ENCODE data around the gene PDSS1. TPM values are rescaled to one million over a fixed set of nuclear protein-coding genes. Genes with fewer than 3 reads are reported as not detected.
A peak's percentile ranks its signal among the peaks of the same experiment; 100 is the strongest.

Gene PDSS1
- total and polyA plus RNA-seq, 3 experiments from 2014 or later, result 3.0 to 34.7 (median 32.0) TPM

GRCh38 chr10:26699631-26700030 is 2.1 kb downstream of the PDSS1 start:
- H3K4me1 ChIP-seq (ENCODE audit: insufficient read depth, low read length), result peaks cover 17% of the 10 kb centered on the region
- H3K27me3 Mint-ChIP-seq, result no peaks in the 10 kb centered on the region
- H3K27me3 ChIP-seq (ENCODE audit: insufficient read depth, low read length, poor library complexity, severe bottlenecking), result no peaks in the 10 kb centered on the region
- no peak overlapping the region for H3K4me3 ChIP-seq (ENCODE audit: low read length)
- CTCF ChIA-PET, result no interaction called here
- H3K27ac Mint-ChIP-seq, result peak overlapping the region in 1 of 8 donors; percentile 29
- H3K9me3 ChIP-seq (ENCODE audit: low read length), result no peaks in the 10 kb centered on the region
- no peak for DNase-seq
- POLR2A ChIA-PET, result no interaction called here
- H3K4me3 Mint-ChIP-seq, result peak overlapping the region in 3 of 7 donors; percentile 23 to 95 (median 50)
- H3K4me1 Mint-ChIP-seq, result peaks cover 24 to 33% (median 25%) of the 10 kb centered on the region in 3 donors
- peaks cover 0 to 2% (median 0%) of the 10 kb centered on the region in 5 donors for H3K9me3 Mint-ChIP-seq
- no peaks in the 10 kb centered on the region for H3K36me3 ChIP-seq (ENCODE audit: insufficient read depth, low read length)
- no peak overlapping the region for H3K27ac ChIP-seq (ENCODE audit: low read depth, low read length)
- peaks cover 0 to 26% (median 7%) of the 10 kb centered on the region in 3 donors for H3K36me3 Mint-ChIP-seq

GRCh38 chr10:26700884-26701630 is 3.6 kb downstream of the PDSS1 start:
- Mint-ChIP-seq H3K4me3 (peak overlapping the region in 1 of 7 donors; percentile 66), H3K27me3 (no peaks in the 10 kb centered on the region), H3K36me3 (peaks cover 3 to 34% (median 12%) of the 10 kb centered on the region in 3 donors), H3K27ac (no peak overlapping the region), H3K4me1 (peaks cover 26 to 37% (median 28%) of the 10 kb centered on the region in 3 donors), H3K9me3 (peaks cover 0 to under 1% (median 0%) of the 10 kb centered on the region in 5 donors)
- CTCF ChIA-PET, result no interaction called here
- H3K36me3 ChIP-seq (ENCODE audit: insufficient read depth, low read length), result no peaks in the 10 kb centered on the region
- H3K27me3 ChIP-seq (ENCODE audit: insufficient read depth, low read length, poor library complexity, severe bottlenecking), result no peaks in the 10 kb centered on the region
- H3K4me1 ChIP-seq (ENCODE audit: insufficient read depth, low read length), result peaks cover 17% of the 10 kb centered on the region
- no peaks in the 10 kb centered on the region for H3K9me3 ChIP-seq (ENCODE audit: low read length)
- no peak overlapping the region for H3K27ac ChIP-seq (ENCODE audit: low read depth, low read length)
- POLR2A ChIA-PET, result no interaction called here
- no peak for DNase-seq
- H3K4me3 ChIP-seq (ENCODE audit: low read length), result no peak overlapping the region

- Histone ChIP-seq H3K27ac (ENCODE audit: low read depth, low read length) (no peak overlapping the region), H3K36me3 (ENCODE audit: insufficient read depth, low read length) (peaks cover under 1% of the 10 kb centered on the region), H3K27me3 (ENCODE audit: insufficient read depth, low read length, poor library complexity, severe bottlenecking) (no peaks in the 10 kb centered on the region), H3K4me3 (ENCODE audit: low read length) (no peak overlapping the region), H3K4me1 (ENCODE audit: insufficient read depth, low read length) (peaks cover 9% of the 10 kb centered on the region), H3K9me3 (ENCODE audit: low read length) (no peaks in the 10 kb centered on the region)
- CTCF ChIA-PET, result interaction anchor here (0.7 kb wide), 1 partner anchor 23 kb away, joined by 4 read pairs; no protein-coding TSS in a partner anchor
- POLR2A ChIA-PET, result no interaction called here
- H3K27me3 Mint-ChIP-seq, result no peaks in the 10 kb centered on the region
- H3K4me3 Mint-ChIP-seq, result no peak overlapping the region
- DNase-seq, result no peak
- H3K9me3 Mint-ChIP-seq, result no peaks in the 10 kb centered on the region
- peaks cover 20 to 30% (median 22%) of the 10 kb centered on the region in 3 donors for H3K4me1 Mint-ChIP-seq
- H3K27ac Mint-ChIP-seq, result no peak overlapping the region
- peaks cover 7 to 45% (median 26%) of the 10 kb centered on the region in 3 donors for H3K36me3 Mint-ChIP-seq
Measured at GRCh38 chr10:26703096-26703495, 5.6 kb downstream of the PDSS1 start.

GRCh38 chr10:26703974-26704373 is 6.5 kb downstream of the PDSS1 start:
- Histone ChIP-seq H3K4me3 (ENCODE audit: low read length) (no peak overlapping the region), H3K27me3 (ENCODE audit: insufficient read depth, low read length, poor library complexity, severe bottlenecking) (no peaks in the 10 kb centered on the region), H3K27ac (ENCODE audit: low read depth, low read length) (no peak overlapping the region), H3K9me3 (ENCODE audit: low read length) (no peaks in the 10 kb centered on the region), H3K4me1 (ENCODE audit: insufficient read depth, low read length) (peaks cover under 1% of the 10 kb centered on the region), H3K36me3 (ENCODE audit: insufficient read depth, low read length) (peaks cover 4% of the 10 kb centered on the region)
- no peak overlapping the region for H3K27ac Mint-ChIP-seq
- CTCF ChIA-PET, result no interaction called here
- H3K4me3 Mint-ChIP-seq, result no peak overlapping the region
- POLR2A ChIA-PET, result no interaction called here
- peaks cover 11 to 50% (median 32%) of the 10 kb centered on the region in 3 donors for H3K36me3 Mint-ChIP-seq
- no peaks in the 10 kb centered on the region for H3K27me3 Mint-ChIP-seq
- H3K9me3 Mint-ChIP-seq, result no peaks in the 10 kb centered on the region
- H3K4me1 Mint-ChIP-seq, result peaks cover 11 to 21% (median 15%) of the 10 kb centered on the region in 3 donors
- no peak for DNase-seq

- Histone ChIP-seq H3K4me1 (ENCODE audit: insufficient read depth, low read length) (no peaks in the 10 kb centered on the region), H3K27ac (ENCODE audit: low read depth, low read length) (no peak overlapping the region), H3K4me3 (ENCODE audit: low read length) (no peak overlapping the region), H3K9me3 (ENCODE audit: low read length) (no peaks in the 10 kb centered on the region), H3K27me3 (ENCODE audit: insufficient read depth, low read length, poor library complexity, severe bottlenecking) (no peaks in the 10 kb centered on the region), H3K36me3 (ENCODE audit: insufficient read depth, low read length) (peaks cover 4% of the 10 kb centered on the region)
- ChIA-PET CTCF (interaction anchor here (1.5 kb wide), 2 partner anchors 20 to 154 kb away, joined by 3 to 4 read pairs; partner anchors contain the start of gene ABI1), POLR2A (no interaction called here)
- Mint-ChIP-seq H3K36me3 (peaks cover 11 to 57% (median 33%) of the 10 kb centered on the region in 3 donors), H3K4me1 (peaks cover 10 to 15% (median 12%) of the 10 kb centered on the region in 3 donors), H3K9me3 (no peaks in the 10 kb centered on the region), H3K27ac (peak overlapping the region in 4 of 8 donors; percentile 27 to 60 (median 42)), H3K27me3 (no peaks in the 10 kb centered on the region), H3K4me3 (peak overlapping the region in 1 of 7 donors; percentile 12)
- no peak for DNase-seq
Measured at GRCh38 chr10:26706206-26706605, 8.7 kb downstream of the PDSS1 start.

- no peak overlapping the region for H3K4me3 ChIP-seq (ENCODE audit: low read length)
- no peaks in the 10 kb centered on the region for H3K27me3 ChIP-seq (ENCODE audit: insufficient read depth, low read length, poor library complexity, severe bottlenecking)
- DNase-seq, result no peak
- CTCF ChIA-PET, result interaction anchor here (2.1 kb wide), 1 partner anchor 10 kb away, joined by 4 read pairs; the partner anchor contains the start of gene PDSS1
- H3K36me3 Mint-ChIP-seq, result peaks cover 11 to 62% (median 33%) of the 10 kb centered on the region in 3 donors
- H3K27me3 Mint-ChIP-seq, result no peaks in the 10 kb centered on the region
- POLR2A ChIA-PET, result no interaction called here
- no peak overlapping the region for H3K4me3 Mint-ChIP-seq
- no peak overlapping the region for H3K27ac ChIP-seq (ENCODE audit: low read depth, low read length)
- H3K9me3 ChIP-seq (ENCODE audit: low read length), result no peaks in the 10 kb centered on the region
- peaks cover 4% of the 10 kb centered on the region for H3K36me3 ChIP-seq (ENCODE audit: insufficient read depth, low read length)
- no peaks in the 10 kb centered on the region for H3K9me3 Mint-ChIP-seq
- no peak overlapping the region for H3K27ac Mint-ChIP-seq
- H3K4me1 Mint-ChIP-seq, result peaks cover 10 to 15% (median 11%) of the 10 kb centered on the region in 3 donors
- H3K4me1 ChIP-seq (ENCODE audit: insufficient read depth, low read length), result no peaks in the 10 kb centered on the region
Measured at GRCh38 chr10:26706936-26707335, 9.4 kb downstream of the PDSS1 start.

- POLR2A ChIA-PET, result no interaction called here
- H3K36me3 Mint-ChIP-seq, result peaks cover 8 to 72% (median 27%) of the 10 kb centered on the region in 3 donors
- no peak for DNase-seq
- Histone ChIP-seq H3K27ac (ENCODE audit: low read depth, low read length) (no peak overlapping the region), H3K9me3 (ENCODE audit: low read length) (no peaks in the 10 kb centered on the region), H3K36me3 (ENCODE audit: insufficient read depth, low read length) (peaks cover 4% of the 10 kb centered on the region), H3K4me3 (ENCODE audit: low read length) (no peak overlapping the region), H3K27me3 (ENCODE audit: insufficient read depth, low read length, poor library complexity, severe bottlenecking) (no peaks in the 10 kb centered on the region), H3K4me1 (ENCODE audit: insufficient read depth, low read length) (no peaks in the 10 kb centered on the region)
- H3K27ac Mint-ChIP-seq, result peak overlapping the region in 2 of 8 donors; percentile 3 to 54
- no peaks in the 10 kb centered on the region for H3K9me3 Mint-ChIP-seq
- no peak overlapping the region for H3K4me3 Mint-ChIP-seq
- peaks cover 0 to 2% of the 10 kb centered on the region in 2 donors for H3K27me3 Mint-ChIP-seq
- CTCF ChIA-PET, result interaction anchor here (1.3 kb wide), 1 partner anchor 376 kb away, joined by 3 read pairs; no protein-coding TSS in a partner anchor
- H3K4me1 Mint-ChIP-seq, result peaks cover under 1 to 4% (median 2%) of the 10 kb centered on the region in 3 donors
Measured at GRCh38 chr10:26711324-26711723, 13.8 kb downstream of the PDSS1 start.

- Mint-ChIP-seq H3K9me3 (no peaks in the 10 kb centered on the region), H3K4me1 (peaks cover 0 to 3% (median 0%) of the 10 kb centered on the region in 3 donors), H3K4me3 (no peak overlapping the region), H3K27ac (peak overlapping the region in 2 of 8 donors; percentile 3 to 4), H3K27me3 (peaks cover 0 to 2% of the 10 kb centered on the region in 2 donors), H3K36me3 (peaks cover 0 to 59% (median 19%) of the 10 kb centered on the region in 3 donors)
- Histone ChIP-seq H3K4me3 (ENCODE audit: low read length) (no peak overlapping the region), H3K9me3 (ENCODE audit: low read length) (no peaks in the 10 kb centered on the region), H3K4me1 (ENCODE audit: insufficient read depth, low read length) (no peaks in the 10 kb centered on the region), H3K27ac (ENCODE audit: low read depth, low read length) (no peak overlapping the region), H3K36me3 (ENCODE audit: insufficient read depth, low read length) (no peaks in the 10 kb centered on the region), H3K27me3 (ENCODE audit: insufficient read depth, low read length, poor library complexity, severe bottlenecking) (no peaks in the 10 kb centered on the region)
- DNase-seq, result no peak
- ChIA-PET POLR2A (no interaction called here), CTCF (no interaction called here)
Measured at GRCh38 chr10:26714415-26715136, 17.1 kb downstream of the PDSS1 start.

Data from CD8-positive, alpha-beta memory T cell (primary cell).